ENCODE data around the gene CFAP20DC.

Gene CFAP20DC

GRCh38 chr3:58794750-58795149 is 255.1 kb downstream of the CFAP20DC start:
- no peak for DNase-seq

GRCh38 chr3:58793938-58794337 is 255.9 kb downstream of the CFAP20DC start:
- no peak for DNase-seq

- DNase-seq: no peak
Measured at GRCh38 chr3:58792921-58793451, 256.8 kb downstream of the CFAP20DC start.

GRCh38 chr3:58789385-58789784 is 260.4 kb downstream of the CFAP20DC start:
- no peak for DNase-seq

GRCh38 chr3:58784888-58785287 is 264.9 kb downstream of the CFAP20DC start:
- no peak for DNase-seq

- no peak for DNase-seq
Measured at GRCh38 chr3:58784425-58784824, 265.4 kb downstream of the CFAP20DC start.

GRCh38 chr3:58783845-58784244 is 266.0 kb downstream of the CFAP20DC start:
- DNase-seq: no peak

- DNase-seq: no peak
Measured at GRCh38 chr3:58779934-58780333, 269.9 kb downstream of the CFAP20DC start.

- DNase-seq: no peak
Measured at GRCh38 chr3:58776231-58776630, 273.6 kb downstream of the CFAP20DC start.

- DNase-seq: no peak
Measured at GRCh38 chr3:58772462-58772861, 277.4 kb downstream of the CFAP20DC start.

- no peak for DNase-seq
Measured at GRCh38 chr3:58769065-58769464, 280.8 kb downstream of the CFAP20DC start.

- no peak for DNase-seq
Measured at GRCh38 chr3:58766587-58767282, 283.1 kb downstream of the CFAP20DC start.

GRCh38 chr3:58755150-58755549 is 294.7 kb downstream of the CFAP20DC start:
- no peak for DNase-seq

- DNase-seq: no peak
Measured at GRCh38 chr3:58754074-58754473, 295.8 kb downstream of the CFAP20DC start.

- DNase-seq: no peak
Measured at GRCh38 chr3:58751882-58752567, 297.8 kb downstream of the CFAP20DC start.

GRCh38 chr3:58751235-58751634 is 298.6 kb downstream of the CFAP20DC start:
- DNase-seq: no peak

GRCh38 chr3:58749948-58750347 is 299.9 kb downstream of the CFAP20DC start:
- no peak for DNase-seq

- no peak for DNase-seq
Measured at GRCh38 chr3:58748024-58748423, 301.8 kb downstream of the CFAP20DC start.

GRCh38 chr3:58746758-58747157 is 303.1 kb downstream of the CFAP20DC start:
- no peak for DNase-seq

- DNase-seq: no peak
Measured at GRCh38 chr3:58743296-58743695, 306.5 kb downstream of the CFAP20DC start.

GRCh38 chr3:58742239-58742638 is 307.6 kb downstream of the CFAP20DC start:
- DNase-seq: no peak

GRCh38 chr3:58737644-58738043 is 312.2 kb downstream of the CFAP20DC start:
- no peak for DNase-seq

- no peak for DNase-seq
Measured at GRCh38 chr3:58731673-58732072, 318.2 kb downstream of the CFAP20DC start.

- DNase-seq: no peak
Measured at GRCh38 chr3:58728723-58729122, 321.1 kb downstream of the CFAP20DC start.

Data from activated gamma-delta T cell (primary cell).